Trophoblast cell (in vitro differentiated cells and primary cell): ENCODE measurements around the gene RIMS1.

Source experiments
- DNase-seq, 2 donors: peaks; one replicate each; pipeline ENCODE4 v3.0.0-alpha.2; 2016
- H2AFZ ChIP-seq: 2 replicates; pipeline ENCODE4 v1.6.1; 2013; ENCODE audit warnings: low read length, moderate library complexity, mild to moderate bottlenecking; ENCODE audit not compliant: insufficient read depth, poor library complexity
- H2AK5ac ChIP-seq: 2 replicates; pipeline ENCODE4 v1.6.1; 2013; ENCODE audit warnings: mild to moderate bottlenecking, low read length
- H2BK120ac ChIP-seq: 2 replicates; pipeline ENCODE4 v1.6.1; 2013; ENCODE audit warnings: low read length, mild to moderate bottlenecking, moderate library complexity; ENCODE audit not compliant: insufficient read depth, poor library complexity
- H2BK12ac ChIP-seq: 2 replicates; pipeline ENCODE4 v1.6.1; 2013; ENCODE audit warnings: mild to moderate bottlenecking, low read length, moderate library complexity
- H2BK5ac ChIP-seq: 2 replicates; pipeline ENCODE4 v1.6.1; 2013; ENCODE audit warnings: low read length, low read depth, moderate library complexity, mild to moderate bottlenecking; ENCODE audit not compliant: poor library complexity
- H3K14ac ChIP-seq: 2 replicates; pipeline ENCODE4 v1.6.1; 2013; ENCODE audit warnings: mild to moderate bottlenecking, low read length
- H3K18ac ChIP-seq: 2 replicates; pipeline ENCODE4 v1.6.1; 2013; ENCODE audit warnings: mild to moderate bottlenecking, low read length
- H3K23ac ChIP-seq: 2 replicates; pipeline ENCODE4 v1.6.1; 2013; ENCODE audit warnings: low read length
- H3K27ac ChIP-seq: 2 replicates; pipeline ENCODE4 v1.5.1; 2013; ENCODE audit warnings: low read depth, mild to moderate bottlenecking, inconsistent platforms, low read length, moderate library complexity
- H3K27me3 ChIP-seq: 2 replicates; pipeline ENCODE4 v1.6.1; 2013; ENCODE audit warnings: inconsistent platforms, mild to moderate bottlenecking, low read length, moderate library complexity; ENCODE audit not compliant: insufficient read depth
- H3K36me3 ChIP-seq, 2 experiments: 1 replicate in 1 of 2; 2 replicates in 1 of 2; pipeline ENCODE4 v1.6.1; 2013; ENCODE audit warnings: low read length in 2 of 2, mild to moderate bottlenecking in 2 of 2, moderate library complexity in 1 of 2; ENCODE audit not compliant: insufficient read depth in 2 of 2, control insufficient read depth in 1 of 2
- H3K4ac ChIP-seq: 2 replicates; pipeline ENCODE4 v1.6.1; 2013; ENCODE audit warnings: low read depth, mild to moderate bottlenecking, low read length, moderate library complexity
- H3K4me1 ChIP-seq, 2 experiments: 1 replicate in 1 of 2; 2 replicates in 1 of 2; pipeline ENCODE4 v1.6.1; 2013; ENCODE audit warnings: low read length in 2 of 2, mild to moderate bottlenecking in 2 of 2, moderate library complexity in 1 of 2; ENCODE audit not compliant: insufficient read depth in 2 of 2, control insufficient read depth in 1 of 2
- H3K4me2 ChIP-seq: 2 replicates; pipeline ENCODE4 v1.6.1; 2013; ENCODE audit warnings: inconsistent platforms, mild to moderate bottlenecking, low read length, moderate library complexity
- H3K4me3 ChIP-seq: 2 replicates; pipeline ENCODE4 v1.5.1; 2013; ENCODE audit warnings: mild to moderate bottlenecking, low read depth, low read length, inconsistent platforms
- H3K79me1 ChIP-seq: one replicate; pipeline ENCODE4 v1.6.1; 2013; ENCODE audit warnings: low read length
- H3K79me2 ChIP-seq: 2 replicates; pipeline ENCODE4 v1.6.1; 2013; ENCODE audit warnings: low read length, mild to moderate bottlenecking; ENCODE audit not compliant: control insufficient read depth, insufficient read depth, poor library complexity
- H3K9ac ChIP-seq: 2 replicates; pipeline ENCODE4 v1.6.1; 2013; ENCODE audit warnings: mild to moderate bottlenecking, low read length
- H3K9me3 ChIP-seq: 2 replicates; pipeline ENCODE4 v1.6.1; 2013; ENCODE audit warnings: low read depth, mild to moderate bottlenecking, control low read depth, inconsistent platforms, low read length; ENCODE audit not compliant: insufficient read depth
- H4K12ac ChIP-seq: 2 replicates; pipeline ENCODE4 v1.6.1; 2013; ENCODE audit warnings: low read depth, mild to moderate bottlenecking, low read length, moderate library complexity
- H4K8ac ChIP-seq: 2 replicates; pipeline ENCODE4 v1.6.1; 2013; ENCODE audit warnings: low read depth, mild to moderate bottlenecking, low read length, moderate library complexity
- H4K91ac ChIP-seq: one replicate; pipeline ENCODE4 v1.6.1; 2013; ENCODE audit warnings: low read depth, mild to moderate bottlenecking, low read length, moderate library complexity
- WGBS: extraction: QIAGEN DNeasy Blood & Tissue Kit; methylation state at CpG from one replicate; pipeline ENCODE4 v1.1.7; 2013; ENCODE audit warnings: missing lambda C conversion rate; ENCODE audit not compliant: insufficient read length, insufficient coverage; ENCODE audit errors: extremely low coverage; 5-methylcytosine and 5-hydroxymethylcytosine counted together

RIMS1 gene

GRCh38 chr6:71929047-71929446 lies 42.7 kb downstream of the RIMS1 start:
- no peak overlapping the region for H3K23ac ChIP-seq
- H3K4me2 ChIP-seq: no peak overlapping the region
- no peak overlapping the region for H3K9ac ChIP-seq
- no peak overlapping the region for H3K18ac ChIP-seq
- H3K14ac ChIP-seq: no peak overlapping the region
- no peak overlapping the region for H2BK120ac ChIP-seq
- no peaks in the 10 kb centered on the region for H3K4me1 ChIP-seq
- H3K27me3 ChIP-seq: no peaks in the 10 kb centered on the region
- no peaks in the 10 kb centered on the region for H3K79me1 ChIP-seq
- H3K27ac ChIP-seq: no peak overlapping the region
- no peak overlapping the region for H2BK5ac ChIP-seq
- no peak overlapping the region for H4K8ac ChIP-seq
- WGBS: no CpG with 5 or more reads among the region's 1 CpG
- no peak overlapping the region for H2AK5ac ChIP-seq
- DNase-seq: no peak
- H3K4ac ChIP-seq: no peak overlapping the region
- no peak overlapping the region for H3K4me3 ChIP-seq
- no peak overlapping the region for H4K91ac ChIP-seq
- H2AFZ ChIP-seq: no peak overlapping the region
- no peaks in the 10 kb centered on the region for H3K36me3 ChIP-seq
- H2BK12ac ChIP-seq: no peak overlapping the region
- no peaks in the 10 kb centered on the region for H3K9me3 ChIP-seq
- H4K12ac ChIP-seq: no peak overlapping the region
- H3K79me2 ChIP-seq: no peaks in the 10 kb centered on the region

GRCh38 chr6:71933881-71934280 lies 47.5 kb downstream of the RIMS1 start:
- Histone ChIP-seq H3K9me3 (peaks cover 2% of the 10 kb centered on the region), H3K79me2 (no peaks in the 10 kb centered on the region), H3K14ac (no peak overlapping the region), H2AFZ (no peak overlapping the region), H3K4me2 (no peak overlapping the region), H2BK12ac (no peak overlapping the region), H4K12ac (no peak overlapping the region), H3K18ac (no peak overlapping the region), H2BK120ac (no peak overlapping the region), H3K4me3 (no peak overlapping the region), H3K27me3 (no peaks in the 10 kb centered on the region), H3K79me1 (no peaks in the 10 kb centered on the region), H3K27ac (no peak overlapping the region), H2AK5ac (no peak overlapping the region), H3K9ac (no peak overlapping the region), H3K4ac (no peak overlapping the region), H3K36me3 (no peaks in the 10 kb centered on the region), H2BK5ac (no peak overlapping the region), H3K4me1 (no peaks in the 10 kb centered on the region), H4K91ac (no peak overlapping the region), H4K8ac (no peak overlapping the region), H3K23ac (no peak overlapping the region)
- no CpG with 5 or more reads among the region's 1 CpG for WGBS
- DNase-seq: no peak

- peak overlapping the region; percentile 82 for H3K23ac ChIP-seq
- H2BK120ac ChIP-seq: no peak overlapping the region
- H4K12ac ChIP-seq: no peak overlapping the region
- no peak overlapping the region for H2AK5ac ChIP-seq
- no peak overlapping the region for H2BK5ac ChIP-seq
- H2AFZ ChIP-seq: no peak overlapping the region
- no CpG with 5 or more reads among the region's 7 CpGs for WGBS
- H3K4me2 ChIP-seq: no peak overlapping the region
- H3K27ac ChIP-seq: no peak overlapping the region
- H3K9me3 ChIP-seq: peaks cover 2% of the 10 kb centered on the region
- no peak overlapping the region for H3K4ac ChIP-seq
- H3K14ac ChIP-seq: no peak overlapping the region
- no peaks in the 10 kb centered on the region for H3K36me3 ChIP-seq
- H3K9ac ChIP-seq: no peak overlapping the region
- H4K8ac ChIP-seq: no peak overlapping the region
- H2BK12ac ChIP-seq: no peak overlapping the region
- H3K18ac ChIP-seq: no peak overlapping the region
- no peak overlapping the region for H3K4me3 ChIP-seq
- no peaks in the 10 kb centered on the region for H3K79me1 ChIP-seq
- no peak overlapping the region for H4K91ac ChIP-seq
- H3K79me2 ChIP-seq: no peaks in the 10 kb centered on the region
- H3K27me3 ChIP-seq: no peaks in the 10 kb centered on the region
- peak in 1 of 2 donors; percentile 1 for DNase-seq
- no peaks in the 10 kb centered on the region for H3K4me1 ChIP-seq
Measured at GRCh38 chr6:71965404-71965803, 79.1 kb downstream of the RIMS1 start.

- Histone ChIP-seq H3K27ac (no peak overlapping the region), H3K4me2 (no peak overlapping the region), H3K36me3 (no peaks in the 10 kb centered on the region), H3K4me3 (no peak overlapping the region), H2BK120ac (no peak overlapping the region), H2AK5ac (no peak overlapping the region), H3K79me2 (no peaks in the 10 kb centered on the region), H2AFZ (no peak overlapping the region), H3K14ac (no peak overlapping the region), H3K18ac (no peak overlapping the region), H2BK5ac (no peak overlapping the region), H4K12ac (no peak overlapping the region), H3K9me3 (peaks cover 2% of the 10 kb centered on the region), H3K27me3 (no peaks in the 10 kb centered on the region), H3K9ac (no peak overlapping the region), H3K79me1 (no peaks in the 10 kb centered on the region), H3K4ac (no peak overlapping the region), H2BK12ac (no peak overlapping the region), H4K8ac (no peak overlapping the region), H3K4me1 (no peaks in the 10 kb centered on the region), H3K23ac (no peak overlapping the region), H4K91ac (no peak overlapping the region)
- no peak for DNase-seq
- no CpG with 5 or more reads among the region's 5 CpGs for WGBS
Measured at GRCh38 chr6:71967436-71967835, 81.1 kb downstream of the RIMS1 start.
